HCT116 (cell line): Measurements from ENCODE around the gene CPM.

Source experiments
- ATF3 ChIP-seq: IDR thresholded peaks from 2 replicates; pipeline ENCODE4 v1.6.1; 2012
- CTCF ChIP-seq, 3 experiments: fragments of 200-600 bp in 1 of 3; sonication (generic) in 1 of 3; IDR thresholded peaks in 2 of 3; conservative IDR thresholded peaks in 1 of 3; 2 replicates each; pipeline ENCODE4 v1.5.1; 2012 to 2017; ENCODE audit warnings: low read depth in 2 of 3, low read length in 2 of 3, antibody characterized with exemption in 1 of 3, borderline replicate concordance in 1 of 3, control low read depth in 1 of 3, mild to moderate bottlenecking in 1 of 3, mixed read lengths in 1 of 3, mixed run types in 1 of 3, moderate library complexity in 1 of 3; ENCODE audit not compliant: insufficient read depth in 1 of 3
- EZH2 ChIP-seq: fragments of 200-600 bp; sonication (generic); IDR thresholded peaks from 2 replicates; pipeline ENCODE4 v1.6.1; 2017; ENCODE audit warnings: antibody characterized with exemption, mixed run types
- MAX ChIP-seq: IDR thresholded peaks from 2 replicates; pipeline ENCODE4 v1.6.1; 2012
- POLR2A ChIP-seq: IDR thresholded peaks from 2 replicates; pipeline ENCODE4 v1.7.0; 2011; ENCODE audit warnings: borderline replicate concordance; ENCODE audit not compliant: insufficient read depth, insufficient read length; ENCODE audit errors: extremely low read depth
- ZBTB33 ChIP-seq: IDR thresholded peaks from 2 replicates; pipeline ENCODE4 v1.6.1; 2011; ENCODE audit warnings: mild to moderate bottlenecking, low read length, moderate library complexity; ENCODE audit not compliant: insufficient replicate concordance; ENCODE audit errors: extremely low read depth

- TF ChIP-seq CTCF (IDR thresholded peaks at IDR 0.05 in 2 of 3, conservative IDR thresholded peaks at IDR 0.05 in 1 of 3; ENCODE audit: borderline replicate concordance in 1 of 3, insufficient read depth in 1 of 3, low read depth in 2 of 3, low read length in 2 of 3) (no peak), POLR2A (no peak), ATF3 (no peak), MAX (no peak), ZBTB33 (no peak), EZH2 (no peak)
Observed at GRCh38 chr12:68883151-68883550, 49.8 kb downstream of the CPM start.
